Tibial artery (tissue), 4 donors: ENCODE data around the gene HES3.

Experiments used
- DNase-seq, 2 donors: peaks; one replicate each; pipeline ENCODE4 v3.0.0-alpha.2; 2019
- H3K27ac ChIP-seq, 2 donors: fragments of 200-600 bp; sonication (generic) in 1 of 2; 1 replicate in 1 of 2; 2 replicates in 1 of 2; pipeline ENCODE4 v1.5.1; 2018 to 2019; ENCODE audit warnings: mild to moderate bottlenecking in 1 of 2
- H3K27me3 ChIP-seq, 2 donors: fragments of 200-600 bp; sonication (generic) in 1 of 2; one replicate each; pipeline versions ENCODE4 v1.5.1 to v1.6.0; 2016 to 2019
- H3K36me3 ChIP-seq, 3 donors: fragments of 200-600 bp; sonication (generic) in 2 of 3; one replicate each; pipeline ENCODE4 v1.5.1; 2016 to 2019; ENCODE audit warnings: mild to moderate bottlenecking in 2 of 3
- H3K4me1 ChIP-seq, 4 donors: fragments of 200-600 bp; sonication (generic) in 2 of 4; 1 replicate in 3 of 4; 2 replicates in 1 of 4; pipeline ENCODE4 v1.5.1; 2016 to 2019
- H3K4me3 ChIP-seq, 2 donors: fragments of 200-600 bp; sonication (generic) in 1 of 2; 1 replicate in 1 of 2; 2 replicates in 1 of 2; pipeline ENCODE4 v1.5.1; 2018 to 2019; ENCODE audit warnings: mild to moderate bottlenecking in 2 of 2
- H3K9me3 ChIP-seq, 3 donors: fragments of 200-600 bp; sonication (generic) in 1 of 3; one replicate each; pipeline ENCODE4 v1.5.1; 2016 to 2019
- CTCF ChIP-seq, 2 experiments: fragments of 200-600 bp in 1 of 2; fragments of 450-650 bp in 1 of 2; IDR thresholded peaks; one replicate each; pipeline ENCODE4 v1.5.1; 2017 to 2019; ENCODE audit warnings: antibody characterized with exemption in 2 of 2, mild to moderate bottlenecking in 1 of 2, moderate library complexity in 1 of 2
- intact Hi-C: fragments of 100-400 bp; cut with DNase I; formaldehyde crosslinking; loops from one replicate; pipeline ENCODE4 v1.15.0; 2023; ENCODE audit warnings: low total_unique reads

HES3 gene

GRCh38 chr1:6286266-6286665 lies 42.3 kb downstream of the HES3 start:
- no peaks in the 10 kb centered on the region for H3K9me3 ChIP-seq
- intact Hi-C loops, result no loop called here
- no peak for TF ChIP-seq CTCF (IDR thresholded peaks at IDR 0.05)
- peaks cover 6 to 24% (median 14%) of the 10 kb centered on the region in 4 donors for H3K4me1 ChIP-seq
- H3K4me3 ChIP-seq, result no peak overlapping the region
- no peaks in the 10 kb centered on the region for H3K27me3 ChIP-seq
- DNase-seq, result no peak
- no peak overlapping the region for H3K27ac ChIP-seq
- H3K36me3 ChIP-seq, result no peaks in the 10 kb centered on the region

- no peaks in the 10 kb centered on the region for H3K27me3 ChIP-seq
- no peak for DNase-seq
- intact Hi-C loops, result no loop called here
- H3K4me3 ChIP-seq, result no peak overlapping the region
- H3K4me1 ChIP-seq, result peaks cover 6 to 24% (median 14%) of the 10 kb centered on the region in 4 donors
- no peak for TF ChIP-seq CTCF (IDR thresholded peaks at IDR 0.05)
- H3K27ac ChIP-seq, result peak overlapping the region in 1 of 2 donors; percentile 40
- H3K36me3 ChIP-seq, result peaks cover 0 to 5% (median 0%) of the 10 kb centered on the region in 3 donors
- H3K9me3 ChIP-seq, result no peaks in the 10 kb centered on the region
Measured at GRCh38 chr1:6287029-6287428, 43.0 kb downstream of the HES3 start.

- H3K27ac ChIP-seq, result peak overlapping the region in 1 of 2 donors; percentile 40
- H3K27me3 ChIP-seq, result no peaks in the 10 kb centered on the region
- no peak for TF ChIP-seq CTCF (IDR thresholded peaks at IDR 0.05)
- peak overlapping the region in 1 of 2 donors; percentile 2 for H3K4me3 ChIP-seq
- H3K9me3 ChIP-seq, result no peaks in the 10 kb centered on the region
- intact Hi-C loops, result no loop called here
- peaks cover 6 to 24% (median 14%) of the 10 kb centered on the region in 4 donors for H3K4me1 ChIP-seq
- DNase-seq, result peak; percentile 61 to 87
- H3K36me3 ChIP-seq, result peaks cover 0 to 7% (median 0%) of the 10 kb centered on the region in 3 donors
Measured at GRCh38 chr1:6287431-6287886, 43.5 kb downstream of the HES3 start.

GRCh38 chr1:6288026-6288425 lies 44.0 kb downstream of the HES3 start:
- Histone ChIP-seq H3K4me3 (no peak overlapping the region), H3K27me3 (no peaks in the 10 kb centered on the region), H3K36me3 (peaks cover 0 to 7% (median 0%) of the 10 kb centered on the region in 3 donors), H3K4me1 (peaks cover 6 to 24% (median 14%) of the 10 kb centered on the region in 4 donors), H3K27ac (peak overlapping the region in 1 of 2 donors; percentile 40), H3K9me3 (no peaks in the 10 kb centered on the region)
- intact Hi-C loops, result no loop called here
- no peak for DNase-seq
- TF ChIP-seq CTCF (IDR thresholded peaks at IDR 0.05), result no peak

- DNase-seq, result no peak
- Histone ChIP-seq H3K9me3 (no peaks in the 10 kb centered on the region), H3K4me1 (peaks cover 6 to 24% (median 14%) of the 10 kb centered on the region in 4 donors), H3K27me3 (no peaks in the 10 kb centered on the region), H3K36me3 (peaks cover 1 to 12% (median 3%) of the 10 kb centered on the region in 3 donors), H3K4me3 (no peak overlapping the region), H3K27ac (no peak overlapping the region)
- TF ChIP-seq CTCF (IDR thresholded peaks at IDR 0.05), result no peak
- intact Hi-C loops, result no loop called here
Measured at GRCh38 chr1:6288665-6289064, 44.7 kb downstream of the HES3 start.

- Histone ChIP-seq H3K27me3 (no peaks in the 10 kb centered on the region), H3K4me3 (no peak overlapping the region), H3K9me3 (no peaks in the 10 kb centered on the region), H3K27ac (no peak overlapping the region), H3K4me1 (peaks cover 6 to 23% (median 14%) of the 10 kb centered on the region in 4 donors), H3K36me3 (peaks cover 3 to 20% (median 12%) of the 10 kb centered on the region in 3 donors)
- no peak for TF ChIP-seq CTCF (IDR thresholded peaks at IDR 0.05)
- intact Hi-C loops, result no loop called here
- DNase-seq, result no peak
Measured at GRCh38 chr1:6292102-6292501, 48.1 kb downstream of the HES3 start.
